Motor neuron (in vitro differentiated cells): ENCODE results near the gene SULT1B1. TPM values are rescaled to one million over a fixed set of nuclear protein-coding genes. Genes with fewer than 3 reads are reported as not detected.

Source experiments
- ATAC-seq, 8 experiments: fragments of 200-7000 bp; cut with Tn5 transposase; replicated peaks in 6 of 8; 2 replicates each; pipeline ENCODE4 v1.8.0; 2021; ENCODE audit warnings: mild to moderate bottlenecking in 8 of 8, moderate library complexity in 8 of 8
- H3K27ac ChIP-seq, 2 donors: fragments of 250-450 bp; sonication (Bioruptor Pico); 2 replicates each; pipeline ENCODE4 v1.9.0; 2021; ENCODE audit warnings: antibody characterized with exemption in 2 of 2, mild to moderate bottlenecking in 2 of 2, moderate library complexity in 1 of 2
- H3K4me1 ChIP-seq, 2 donors: fragments of 250-450 bp; sonication (Bioruptor Pico); replicated peaks in 1 of 2; 2 replicates each; pipeline ENCODE4 v1.6.1; 2021; ENCODE audit warnings: antibody characterized with exemption in 2 of 2, mild to moderate bottlenecking in 2 of 2, moderate library complexity in 1 of 2
- H3K4me3 ChIP-seq, 5 donors: fragments of 250-450 bp; sonication (Bioruptor Pico); 2 replicates each; pipeline ENCODE4 v1.9.0; 2021; ENCODE audit warnings: antibody characterized with exemption in 5 of 5, mild to moderate bottlenecking in 5 of 5, moderate library complexity in 4 of 5
- WGBS, 10 experiments: fragments of 450-650 bp; shearing (Covaris generic); methylation state at CpG; one replicate each; pipeline ENCODE4 v1.0.0; 2022; 5-methylcytosine and 5-hydroxymethylcytosine counted together
- in situ Hi-C, 9 experiments: fragments of 400-800 bp; cut with MboI; loops; one replicate each; pipeline ENCODE4 v1.15.0; 2021; ENCODE audit warnings: low sequenced_read_pairs in 9 of 9, low pct_unique_long_range_greater_than_20kb in 2 of 9; ENCODE audit not compliant: unreplicated experiment in 9 of 9
- total RNA-seq, 8 experiments: library from RNA; unstranded; fragments of 300-600 nt; gene quantifications; 2 replicates each; pipeline versions ENCODE4 v1.2.3 to v1.2.4, GENCODE V29; 2022

SULT1B1 gene
- 1 to 10 TPM in 1 of 8 experiments, under 1 TPM in 6, not detected in 1; under 0.01 to 1.6 (median 0.19) TPM for total RNA-seq

GRCh38 chr4:69760455-69760854, at the start of gene SULT1B1:
TSS of gene SULT1B1 (minus strand) at chr4:69760620. CDS start at chr4:69755217, 5,403 bp downstream.
- no peaks in the 10 kb centered on the region for H3K4me1 ChIP-seq
- WGBS, 10 experiments = 0 to 100% (median 43%) methylated on average over 1 to 2 of the region's 2 CpGs; no CpG with 5 or more reads in 1 of the 10 experiments
- ATAC-seq = peak in 4 of 8 experiments; percentile 43 to 88 (median 72)
- no peak within 1 kb of the TSS for H3K27ac ChIP-seq
- in situ Hi-C loops = no loop called here
- H3K4me3 ChIP-seq = no peak within 1 kb of the TSS

- 0 to 100% (median 83%) methylated on average over 1 of the region's 1 CpG; no CpG with 5 or more reads in 3 of the 10 experiments for WGBS, 10 experiments
- in situ Hi-C loops = loop anchor here in 1 of 9 experiments (25.0 kb wide), 1 partner anchor 113 kb away; no protein-coding TSS in a partner anchor
- H3K27ac ChIP-seq = no peak overlapping the region
- H3K4me3 ChIP-seq = no peak overlapping the region
- ATAC-seq = peak in 3 of 8 experiments; percentile 98 to 99 (median 98)
- H3K4me1 ChIP-seq = no peaks in the 10 kb centered on the region
Measured at GRCh38 chr4:69800599-69800998, 40.2 kb upstream of the SULT1B1 start.

GRCh38 chr4:69799337-69799736, 38.9 kb upstream of the SULT1B1 start:
- Histone ChIP-seq H3K27ac (no peak overlapping the region), H3K4me3 (no peak overlapping the region), H3K4me1 (no peaks in the 10 kb centered on the region)
- ATAC-seq = no peak
- in situ Hi-C loops = no loop called here
- 59 to 100% (median 80%) methylated on average over 2 to 3 of the region's 3 CpGs; no CpG with 5 or more reads in 7 of the 10 experiments for WGBS, 10 experiments

GRCh38 chr4:69793732-69794131, 33.3 kb upstream of the SULT1B1 start:
- in situ Hi-C loops = no loop called here
- Histone ChIP-seq H3K27ac (no peak overlapping the region), H3K4me1 (no peaks in the 10 kb centered on the region), H3K4me3 (no peak overlapping the region)
- no peak for ATAC-seq

GRCh38 chr4:69787879-69788278, 27.5 kb upstream of the SULT1B1 start:
- Histone ChIP-seq H3K27ac (no peak overlapping the region), H3K4me1 (no peaks in the 10 kb centered on the region), H3K4me3 (no peak overlapping the region)
- ATAC-seq = no peak
- in situ Hi-C loops = no loop called here

GRCh38 chr4:69786547-69786946, 26.1 kb upstream of the SULT1B1 start:
- 0 to 100% (median 91%) methylated on average over 1 of the region's 1 CpG; no CpG with 5 or more reads in 2 of the 10 experiments for WGBS, 10 experiments
- Histone ChIP-seq H3K27ac (no peak overlapping the region), H3K4me3 (no peak overlapping the region), H3K4me1 (no peaks in the 10 kb centered on the region)
- in situ Hi-C loops = no loop called here
- ATAC-seq = peak in 1 of 8 experiments; percentile 10

GRCh38 chr4:69785211-69785831, 24.9 kb upstream of the SULT1B1 start:
- WGBS, 10 experiments = 25 to 100% (median 100%) methylated on average over 1 of the region's 1 CpG; no CpG with 5 or more reads in 3 of the 10 experiments
- H3K27ac ChIP-seq = no peak overlapping the region
- in situ Hi-C loops = no loop called here
- peak in 3 of 8 experiments; percentile 43 to 90 (median 84) for ATAC-seq
- no peak overlapping the region for H3K4me3 ChIP-seq
- H3K4me1 ChIP-seq = no peaks in the 10 kb centered on the region

- in situ Hi-C loops = no loop called here
- Histone ChIP-seq H3K4me3 (no peak overlapping the region), H3K4me1 (no peaks in the 10 kb centered on the region), H3K27ac (no peak overlapping the region)
- ATAC-seq = no peak
- WGBS, 10 experiments = 60 to 100% (median 87%) methylated on average over 3 to 5 of the region's 15 CpGs; no CpG with 5 or more reads in 6 of the 10 experiments
Measured at GRCh38 chr4:69782651-69783310, 22.4 kb upstream of the SULT1B1 start.

- in situ Hi-C loops = no loop called here
- WGBS, 10 experiments = 41 to 100% (median 95%) methylated on average over 1 to 17 of the region's 19 CpGs; no CpG with 5 or more reads in 1 of the 10 experiments
- Histone ChIP-seq H3K4me3 (no peak overlapping the region), H3K27ac (no peak overlapping the region), H3K4me1 (no peaks in the 10 kb centered on the region)
- no peak for ATAC-seq
Measured at GRCh38 chr4:69781458-69782418, 21.3 kb upstream of the SULT1B1 start.

GRCh38 chr4:69780141-69780540, 19.7 kb upstream of the SULT1B1 start:
- no peaks in the 10 kb centered on the region for H3K4me1 ChIP-seq
- no peak overlapping the region for H3K4me3 ChIP-seq
- no peak for ATAC-seq
- in situ Hi-C loops = no loop called here
- no peak overlapping the region for H3K27ac ChIP-seq
- 59 to 100% (median 92%) methylated on average over 1 of the region's 1 CpG; no CpG with 5 or more reads in 1 of the 10 experiments for WGBS, 10 experiments

- in situ Hi-C loops = no loop called here
- Histone ChIP-seq H3K4me1 (no peaks in the 10 kb centered on the region), H3K4me3 (no peak overlapping the region), H3K27ac (no peak overlapping the region)
- ATAC-seq = no peak
- WGBS, 10 experiments = 12 to 100% (median 87%) methylated on average over 1 to 3 of the region's 3 CpGs
Measured at GRCh38 chr4:69776696-69777095, 16.3 kb upstream of the SULT1B1 start.

GRCh38 chr4:69775321-69775867, 15.0 kb upstream of the SULT1B1 start:
- in situ Hi-C loops = no loop called here
- Histone ChIP-seq H3K27ac (no peak overlapping the region), H3K4me1 (no peaks in the 10 kb centered on the region), H3K4me3 (no peak overlapping the region)
- WGBS, 10 experiments = 0 to 100% (median 68%) methylated on average over 1 to 2 of the region's 2 CpGs; no CpG with 5 or more reads in 2 of the 10 experiments
- no peak for ATAC-seq
